Smooth muscle cell (in vitro differentiated cells): Measurements from ENCODE around the gene ABI3. TPM values are rescaled to one million over a fixed set of nuclear protein-coding genes. Genes with fewer than 3 reads are reported as not detected.

ENCODE experiments used
- DNase-seq: peaks from one replicate; lab custom pipeline; 2025; ENCODE audit not compliant: unreplicated experiment; lab: John Stamatoyannopoulos, UW
- H2AFZ ChIP-seq: fragments of 200-600 bp; sonication (generic); 2 replicates; pipeline ENCODE4 v1.6.0; 2016; ENCODE audit warnings: antibody characterized with exemption, low read depth, mild to moderate bottlenecking
- H3F3A ChIP-seq: fragments of 200-600 bp; sonication (generic); 2 replicates; pipeline ENCODE4 v1.6.0; 2017; ENCODE audit warnings: antibody characterized with exemption, low read depth
- H3K27ac ChIP-seq: fragments of 200-600 bp; sonication (generic); 2 replicates; pipeline ENCODE4 v1.5.1; 2016; ENCODE audit warnings: low read depth, mild to moderate bottlenecking
- H3K27me3 ChIP-seq: fragments of 200-600 bp; sonication (generic); 2 replicates; pipeline ENCODE4 v1.6.1; 2016; ENCODE audit warnings: low read depth, mild to moderate bottlenecking
- H3K36me3 ChIP-seq: fragments of 200-600 bp; sonication (generic); 2 replicates; pipeline ENCODE4 v1.5.1; 2016; ENCODE audit warnings: low read depth
- H3K4me1 ChIP-seq: fragments of 200-600 bp; sonication (generic); 2 replicates; pipeline ENCODE4 v1.5.1; 2016; ENCODE audit warnings: low read depth
- H3K4me2 ChIP-seq: fragments of 200-600 bp; sonication (generic); 2 replicates; pipeline ENCODE4 v1.6.0; 2016; ENCODE audit warnings: mild to moderate bottlenecking
- H3K4me3 ChIP-seq: fragments of 200-600 bp; sonication (generic); 2 replicates; pipeline ENCODE4 v1.5.1; 2016; ENCODE audit warnings: mild to moderate bottlenecking
- H3K79me2 ChIP-seq: fragments of 200-600 bp; sonication (generic); 2 replicates; pipeline ENCODE4 v1.6.0; 2016; ENCODE audit warnings: low read depth, mild to moderate bottlenecking
- H3K9ac ChIP-seq: fragments of 200-600 bp; sonication (generic); 2 replicates; pipeline ENCODE4 v1.6.0; 2016; ENCODE audit warnings: low read depth
- H3K9me3 ChIP-seq: fragments of 200-600 bp; sonication (generic); replicated peaks from 2 replicates; pipeline ENCODE4 v1.5.1; 2016; ENCODE audit warnings: low read depth
- H4K20me1 ChIP-seq: fragments of 200-600 bp; sonication (generic); 2 replicates; pipeline ENCODE4 v1.6.0; 2016; ENCODE audit warnings: low read depth
- WGBS: methylation state at CpG from one replicate; pipeline ENCODE4 v1.1.7; 2016; ENCODE audit warnings: low lambda C conversion rate; 5-methylcytosine and 5-hydroxymethylcytosine counted together
- polyA plus RNA-seq: library from polyadenylated mRNA; unstranded; fragments of >200 nt; fragmentation: Nextera tagmentation; extraction: Ambion mirVana; gene quantifications from 2 replicates; pipeline ENCODE4 v1.2.1, GENCODE V29; 2016
- total RNA-seq: library from RNA; depleted of rRNA; stranded (reverse); fragments of >200 nt; gene quantifications from 2 replicates; pipeline ENCODE4 v1.2.3, GENCODE V29; 2014
- TF ChIP-seq, protein P1 (sequence below): fragments of 200-600 bp; sonication (generic); IDR thresholded peaks from 2 replicates; pipeline ENCODE4 v1.5.1; 2017; ENCODE audit warnings: borderline replicate concordance, mild to moderate bottlenecking, antibody characterized with exemption; ENCODE audit not compliant: insufficient read depth, poor library complexity, severe bottlenecking

The ABI3 gene
- total and polyA plus RNA-seq, 2 experiments from 2014 or later: 1.7 to 1.9 TPM

DNA sequence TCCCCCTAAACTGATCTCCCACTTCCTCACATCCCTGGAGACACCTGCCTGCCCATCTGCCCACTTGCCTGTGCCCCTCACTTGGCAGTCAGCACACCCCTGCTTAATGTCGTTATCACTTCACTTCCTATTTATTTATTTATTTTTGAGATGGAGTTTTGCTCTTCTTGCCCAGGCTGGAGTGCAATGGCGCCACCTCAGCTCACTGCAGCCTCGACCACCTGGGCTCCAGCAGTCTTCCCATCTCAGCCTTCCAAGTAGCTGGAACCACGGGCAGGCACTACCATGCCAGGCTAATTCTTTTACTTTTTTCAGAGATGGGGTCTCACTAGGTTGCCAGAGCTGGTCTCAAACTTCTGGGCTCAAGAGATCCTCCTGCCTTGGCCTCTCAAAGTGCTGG lies 43.6 kb downstream of the ABI3 start:
- Histone ChIP-seq H3K4me3 (no peak overlapping the region), H3F3A (peaks cover 3% of the 10 kb centered on the region), H3K4me1 (no peaks in the 10 kb centered on the region), H2AFZ (no peak overlapping the region), H3K36me3 (no peaks in the 10 kb centered on the region), H3K27me3 (no peaks in the 10 kb centered on the region), H3K9me3 (no peaks in the 10 kb centered on the region), H3K9ac (no peak overlapping the region), H3K79me2 (no peaks in the 10 kb centered on the region), H4K20me1 (no peaks in the 10 kb centered on the region), H3K4me2 (no peak overlapping the region), H3K27ac (no peak overlapping the region)
- TF ChIP-seq, protein P1, sequence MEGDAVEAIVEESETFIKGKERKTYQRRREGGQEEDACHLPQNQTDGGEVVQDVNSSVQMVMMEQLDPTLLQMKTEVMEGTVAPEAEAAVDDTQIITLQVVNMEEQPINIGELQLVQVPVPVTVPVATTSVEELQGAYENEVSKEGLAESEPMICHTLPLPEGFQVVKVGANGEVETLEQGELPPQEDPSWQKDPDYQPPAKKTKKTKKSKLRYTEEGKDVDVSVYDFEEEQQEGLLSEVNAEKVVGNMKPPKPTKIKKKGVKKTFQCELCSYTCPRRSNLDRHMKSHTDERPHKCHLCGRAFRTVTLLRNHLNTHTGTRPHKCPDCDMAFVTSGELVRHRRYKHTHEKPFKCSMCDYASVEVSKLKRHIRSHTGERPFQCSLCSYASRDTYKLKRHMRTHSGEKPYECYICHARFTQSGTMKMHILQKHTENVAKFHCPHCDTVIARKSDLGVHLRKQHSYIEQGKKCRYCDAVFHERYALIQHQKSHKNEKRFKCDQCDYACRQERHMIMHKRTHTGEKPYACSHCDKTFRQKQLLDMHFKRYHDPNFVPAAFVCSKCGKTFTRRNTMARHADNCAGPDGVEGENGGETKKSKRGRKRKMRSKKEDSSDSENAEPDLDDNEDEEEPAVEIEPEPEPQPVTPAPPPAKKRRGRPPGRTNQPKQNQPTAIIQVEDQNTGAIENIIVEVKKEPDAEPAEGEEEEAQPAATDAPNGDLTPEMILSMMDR: no peak
- no peak for DNase-seq
- WGBS: 74% methylated on average over 4 of the region's 4 CpGs

DNA sequence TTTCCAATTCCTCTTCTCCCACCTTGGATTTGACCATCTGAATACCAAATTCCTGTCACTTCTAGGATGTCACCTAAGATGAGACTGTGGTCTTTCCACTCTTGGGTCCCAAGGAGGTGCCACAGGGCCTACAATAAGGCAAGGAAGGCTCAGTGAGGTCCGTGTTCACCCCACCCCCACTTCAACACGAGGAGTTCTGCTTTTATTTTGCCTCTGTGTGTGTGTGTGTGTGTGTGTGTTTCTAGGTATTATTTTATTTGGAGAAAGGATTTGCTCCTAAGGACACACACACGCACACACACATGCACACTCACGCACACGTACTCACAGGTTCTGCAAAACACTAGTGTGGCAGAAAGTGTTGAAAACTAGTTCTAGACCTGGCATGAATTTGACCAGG lies 44.6 kb downstream of the ABI3 start:
- H3K4me3 ChIP-seq: no peak overlapping the region
- 80% methylated on average over 5 of the region's 5 CpGs for WGBS
- TF ChIP-seq, protein P1: no peak

DNA sequence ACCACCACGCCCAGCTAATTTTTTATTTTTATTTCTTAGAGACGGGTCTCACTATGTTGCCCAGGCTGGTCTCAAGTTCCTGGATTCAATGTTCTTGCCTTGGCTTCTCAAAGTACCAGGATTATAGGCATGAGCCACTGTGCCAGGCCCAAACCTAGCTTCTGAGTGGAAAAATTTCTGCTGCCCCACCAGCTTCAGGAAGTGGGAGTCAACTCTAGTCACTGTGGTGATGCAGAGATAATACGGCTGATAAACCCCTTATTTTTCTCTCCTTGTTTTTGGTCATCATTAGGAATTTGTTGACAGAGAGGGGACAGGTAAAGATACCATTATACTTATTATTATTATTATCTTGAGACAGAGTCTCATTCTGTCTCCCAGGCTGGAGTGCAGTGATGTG lies 47.9 kb downstream of the ABI3 start:
- Histone ChIP-seq H2AFZ (no peak overlapping the region), H3K27ac (no peak overlapping the region), H3K79me2 (no peaks in the 10 kb centered on the region), H3K27me3 (no peaks in the 10 kb centered on the region), H3K4me1 (no peaks in the 10 kb centered on the region), H3F3A (peaks cover 10% of the 10 kb centered on the region), H3K4me3 (no peak overlapping the region), H4K20me1 (no peaks in the 10 kb centered on the region), H3K9ac (no peak overlapping the region), H3K9me3 (no peaks in the 10 kb centered on the region), H3K36me3 (no peaks in the 10 kb centered on the region), H3K4me2 (no peak overlapping the region)
- no peak for DNase-seq
- TF ChIP-seq, protein P1: no peak
- WGBS: 91% methylated on average over 3 of the region's 3 CpGs

More for the DNA sequence above, 44.6 kb downstream of the ABI3 start:
- Histone ChIP-seq H3K4me1 (no peaks in the 10 kb centered on the region), H3K9me3 (no peaks in the 10 kb centered on the region), H4K20me1 (no peaks in the 10 kb centered on the region), H3K27me3 (no peaks in the 10 kb centered on the region), H3K79me2 (no peaks in the 10 kb centered on the region), H3F3A (peaks cover 3% of the 10 kb centered on the region), H2AFZ (no peak overlapping the region), H3K9ac (no peak overlapping the region), H3K4me2 (no peak overlapping the region), H3K27ac (no peak overlapping the region), H3K36me3 (no peaks in the 10 kb centered on the region)
- DNase-seq: no peak

DNA sequence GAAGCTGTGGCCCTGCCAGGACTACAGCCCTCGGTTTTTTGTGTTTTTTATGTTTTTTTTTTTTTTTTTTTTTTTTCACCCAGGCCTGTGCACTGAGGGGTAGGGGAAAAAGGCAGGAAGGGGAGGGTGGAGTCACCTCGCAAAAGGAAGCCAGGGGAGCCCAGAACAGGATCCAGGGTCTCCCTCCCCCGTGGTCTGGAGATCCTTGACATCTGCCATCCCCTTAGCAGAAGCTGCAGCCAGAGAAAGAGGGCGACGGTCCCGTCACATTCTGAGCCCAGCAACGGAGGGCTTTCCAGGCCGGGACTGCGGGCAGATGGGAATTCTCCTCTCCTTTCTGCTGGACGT lies 49.1 kb downstream of the ABI3 start:
- 20% methylated on average over 10 of the region's 10 CpGs for WGBS
- no peaks in the 10 kb centered on the region for H3K9me3 ChIP-seq
- TF ChIP-seq, protein P1: no peak
- H4K20me1 ChIP-seq: no peaks in the 10 kb centered on the region
- peak overlapping the region; percentile 95 for H3K9ac ChIP-seq
- H3K27me3 ChIP-seq: no peaks in the 10 kb centered on the region
- H2AFZ ChIP-seq: peak overlapping the region; percentile 71
- peaks cover 10% of the 10 kb centered on the region for H3F3A ChIP-seq
- peak overlapping the region; percentile 58 for H3K4me3 ChIP-seq
- no peaks in the 10 kb centered on the region for H3K4me1 ChIP-seq
- no peaks in the 10 kb centered on the region for H3K79me2 ChIP-seq
- H3K27ac ChIP-seq: peak overlapping the region; percentile 98
- no peak for DNase-seq
- H3K36me3 ChIP-seq: no peaks in the 10 kb centered on the region
- H3K4me2 ChIP-seq: peak overlapping the region; percentile 87
